PC-9 (cell line): ENCODE measurements around the gene HEATR5B. TPM values are rescaled to one million over a fixed set of nuclear protein-coding genes. Genes with fewer than 3 reads are reported as not detected.
A peak's percentile ranks its signal among the peaks of the same experiment; 100 is the strongest.

ENCODE experiments used
- BruUV-seq: library from RNA; stranded (reverse); fragments of 400-500 nt; replicated peaks from 2 replicates; lab custom pipeline; 2021; lab: Mats Ljungman, UMichigan
- CTCF ChIA-PET: fragments of 300-600 bp; sonication (Branson Sonifier 250); formaldehyde crosslinking; loops from one replicate; lab custom pipeline; 2022; ENCODE audit warnings: antibody characterized with exemption; lab: Charles Lee
- POLR2A ChIA-PET: fragments of 300-600 bp; sonication (Branson Sonifier 250); formaldehyde crosslinking; loops from one replicate; lab custom pipeline; 2022; ENCODE audit warnings: antibody characterized with exemption; ENCODE audit not compliant: unreplicated experiment; lab: Charles Lee
- DNase-seq, 2 experiments: peaks; one replicate each; pipeline versions ENCODE4 v3.0.0 to v3.0.0-alpha.2; 2015 to 2022; ENCODE audit warnings: mixed read lengths in 1 of 2
- H2AFZ ChIP-seq: fragments of 200-600 bp; sonication (generic); 2 replicates; pipeline ENCODE4 v1.8.1; 2017; ENCODE audit warnings: antibody characterized with exemption
- H3F3A ChIP-seq: fragments of 200-600 bp; sonication (generic); 2 replicates; pipeline ENCODE4 v1.8.1; 2017; ENCODE audit warnings: antibody characterized with exemption, mild to moderate bottlenecking, low read depth; ENCODE audit not compliant: insufficient read depth
- H3K27ac ChIP-seq: fragments of 200-600 bp; sonication (generic); 2 replicates; pipeline ENCODE4 v1.6.1; 2016; ENCODE audit warnings: mixed run types
- H3K27me3 ChIP-seq: fragments of 200-600 bp; sonication (generic); 2 replicates; pipeline ENCODE4 v1.6.1; 2016; ENCODE audit warnings: low read depth, mixed run types; ENCODE audit not compliant: insufficient read depth
- H3K36me3 ChIP-seq: fragments of 200-600 bp; sonication (generic); 2 replicates; pipeline ENCODE4 v1.6.1; 2016; ENCODE audit warnings: low read depth, mixed run types
- H3K4me1 ChIP-seq: fragments of 200-600 bp; sonication (generic); replicated peaks from 2 replicates; pipeline ENCODE4 v1.6.1; 2016; ENCODE audit warnings: mixed run types; ENCODE audit not compliant: insufficient read depth
- H3K4me2 ChIP-seq: fragments of 200-600 bp; sonication (generic); 2 replicates; pipeline ENCODE4 v1.6.1; 2017; ENCODE audit warnings: mixed run types
- H3K4me3 ChIP-seq: fragments of 200-600 bp; sonication (generic); 2 replicates; pipeline ENCODE4 v1.6.1; 2016; ENCODE audit warnings: mixed run types
- H3K79me2 ChIP-seq: fragments of 200-600 bp; sonication (generic); 2 replicates; pipeline ENCODE4 v1.6.1; 2017; ENCODE audit warnings: low read depth, mixed run types
- H3K9me2 ChIP-seq: fragments of 200-600 bp; sonication (generic); 2 replicates; pipeline ENCODE4 v1.8.1; 2017; ENCODE audit warnings: mild to moderate bottlenecking; ENCODE audit not compliant: insufficient read depth
- H3K9me3 ChIP-seq: fragments of 200-600 bp; sonication (generic); 2 replicates; pipeline ENCODE4 v1.8.1; 2016; ENCODE audit warnings: low read depth; ENCODE audit not compliant: insufficient read depth
- H4K20me1 ChIP-seq: fragments of 200-600 bp; sonication (generic); 2 replicates; pipeline ENCODE4 v1.8.1; 2017; ENCODE audit not compliant: insufficient read depth
- CTCF ChIP-seq: fragments of 200-600 bp; sonication (generic); conservative IDR thresholded peaks from 2 replicates; pipeline ENCODE4 v1.6.1; 2017; ENCODE audit warnings: mixed run types, antibody characterized with exemption, mild to moderate bottlenecking, moderate library complexity
- EZH2 ChIP-seq: fragments of 200-600 bp; sonication (generic); IDR thresholded peaks from 2 replicates; pipeline ENCODE4 v1.8.0; 2017; ENCODE audit warnings: antibody characterized with exemption, low read depth
- intact Hi-C: fragments of 100-400 bp; cut with micrococcal nuclease; formaldehyde crosslinking; loops from one replicate; pipeline ENCODE4 v1.10.0; 2022; ENCODE audit not compliant: unreplicated experiment
- total RNA-seq: library from RNA; stranded (reverse); gene quantifications from 2 replicates; pipeline ENCODE4 v1.2.3, GENCODE V29; 2021

The HEATR5B gene
- total RNA-seq, 1 experiment from 2014 or later, result 13.0 TPM

- Histone ChIP-seq H3K27me3 (no peaks in the 10 kb centered on the region), H3K79me2 (no peaks in the 10 kb centered on the region), H3K9me3 (no peaks in the 10 kb centered on the region), H3K9me2 (no peaks in the 10 kb centered on the region), H3K4me2 (peak overlapping the region; percentile 9), H3K36me3 (peaks cover 14% of the 10 kb centered on the region), H3K4me1 (peaks cover 20% of the 10 kb centered on the region), H3F3A (peaks cover 30% of the 10 kb centered on the region), H3K4me3 (no peak overlapping the region), H4K20me1 (no peaks in the 10 kb centered on the region), H3K27ac (peak overlapping the region; percentile 52), H2AFZ (no peak overlapping the region)
- CTCF ChIA-PET, result interaction anchor here (0.5 kb wide), 1 partner anchor 1463 kb away, joined by 3 read pairs; no protein-coding TSS in a partner anchor
- no peak for DNase-seq
- BruUV-seq, result no TSS peak
- intact Hi-C loops, result no loop called here
- no peak for TF ChIP-seq EZH2
- TF ChIP-seq CTCF, result no peak
- POLR2A ChIA-PET, result interaction anchor here (0.7 kb wide), 1 partner anchor 20 kb away, joined by 6 read pairs; no protein-coding TSS in a partner anchor
Measured at GRCh38 chr2:37104178-37104577, 20.0 kb upstream of the HEATR5B start.

GRCh38 chr2:37102588-37102987, 18.4 kb upstream of the HEATR5B start:
- ChIA-PET POLR2A (no interaction called here), CTCF (no interaction called here)
- H3K4me2 ChIP-seq, result no peak overlapping the region
- no peaks in the 10 kb centered on the region for H4K20me1 ChIP-seq
- no peak overlapping the region for H3K27ac ChIP-seq
- 0 out of 2 replicates have a peak, but pooled peaks cover 10% of the 10 kb centered on the region for H3K36me3 ChIP-seq
- intact Hi-C loops, result no loop called here
- no peak overlapping the region for H2AFZ ChIP-seq
- H3K4me3 ChIP-seq, result no peak overlapping the region
- TF ChIP-seq CTCF (no peak), EZH2 (no peak)
- H3K9me2 ChIP-seq, result no peaks in the 10 kb centered on the region
- BruUV-seq, result no TSS peak
- no peaks in the 10 kb centered on the region for H3K27me3 ChIP-seq
- no peak for DNase-seq
- no peaks in the 10 kb centered on the region for H3K79me2 ChIP-seq
- no peaks in the 10 kb centered on the region for H3K9me3 ChIP-seq
- H3K4me1 ChIP-seq, result peaks cover 20% of the 10 kb centered on the region
- peaks cover 30% of the 10 kb centered on the region for H3F3A ChIP-seq

GRCh38 chr2:37100054-37100453, 15.9 kb upstream of the HEATR5B start:
- TF ChIP-seq CTCF (no peak), EZH2 (no peak)
- no peaks in the 10 kb centered on the region for H4K20me1 ChIP-seq
- intact Hi-C loops, result no loop called here
- peaks cover 10% of the 10 kb centered on the region; the same call in 1 of the 2 replicates for H3K36me3 ChIP-seq
- no peaks in the 10 kb centered on the region for H3K27me3 ChIP-seq
- H3K79me2 ChIP-seq, result no peaks in the 10 kb centered on the region
- no TSS peak for BruUV-seq
- H2AFZ ChIP-seq, result no peak overlapping the region
- peaks cover 19% of the 10 kb centered on the region for H3K4me1 ChIP-seq
- ChIA-PET CTCF (no interaction called here), POLR2A (no interaction called here)
- no peak overlapping the region for H3K4me2 ChIP-seq
- DNase-seq, result no peak
- H3K9me3 ChIP-seq, result no peaks in the 10 kb centered on the region
- peaks cover 26% of the 10 kb centered on the region for H3F3A ChIP-seq
- no peaks in the 10 kb centered on the region for H3K9me2 ChIP-seq
- H3K4me3 ChIP-seq, result no peak overlapping the region
- H3K27ac ChIP-seq, result no peak overlapping the region
